Activated T-helper 1 cell treated with anti-CD3 and anti-CD28 coated beads, Interleukin-2, amount 50 U/mL, for 16 hours (primary cell): Measurements from ENCODE around the gene SLC30A3.

ENCODE experiments used
- DNase-seq, 2 donors: peaks; one replicate each; pipeline ENCODE4 v3.0.0-alpha.2; 2020; ENCODE audit warnings: low read depth in 1 of 2, low spot score in 1 of 2

Gene SLC30A3

GRCh38 chr2:27236136-27236535, 26.7 kb downstream of the SLC30A3 start:
- DNase-seq = no peak

- DNase-seq = no peak
Measured at GRCh38 chr2:27233341-27233740, 29.5 kb downstream of the SLC30A3 start.

- DNase-seq = no peak
Measured at GRCh38 chr2:27231921-27232320, 30.9 kb downstream of the SLC30A3 start.

- DNase-seq = no peak
Measured at GRCh38 chr2:27227501-27227900, 35.3 kb downstream of the SLC30A3 start.

GRCh38 chr2:27225526-27225925, 37.3 kb downstream of the SLC30A3 start:
- no peak for DNase-seq

GRCh38 chr2:27223416-27223815, 39.4 kb downstream of the SLC30A3 start:
- DNase-seq = no peak

GRCh38 chr2:27222407-27222806, 40.4 kb downstream of the SLC30A3 start:
- no peak for DNase-seq

- DNase-seq = no peak
Measured at GRCh38 chr2:27221166-27221565, 41.7 kb downstream of the SLC30A3 start.

GRCh38 chr2:27220091-27220490, 42.8 kb downstream of the SLC30A3 start:
- DNase-seq = no peak

- no peak for DNase-seq
Measured at GRCh38 chr2:27219091-27219490, 43.8 kb downstream of the SLC30A3 start.

GRCh38 chr2:27218614-27219013, 44.2 kb downstream of the SLC30A3 start:
- no peak for DNase-seq

- DNase-seq = peak; percentile 72 to 82
Measured at GRCh38 chr2:27217173-27218121, 45.4 kb downstream of the SLC30A3 start, which contains the start of gene CAD. Gene CAD (plus strand): TSS chr2:27217369. CDS start chr2:27217552, 183 bp downstream.

GRCh38 chr2:27216416-27217137, 46.3 kb downstream of the SLC30A3 start:
- no peak for DNase-seq

GRCh38 chr2:27214941-27215340, 47.9 kb downstream of the SLC30A3 start:
- DNase-seq = no peak

GRCh38 chr2:27212626-27213471, 50.0 kb downstream of the SLC30A3 start:
- DNase-seq = peak in 1 of 2 donors; percentile 25

GRCh38 chr2:27211943-27212625, 50.8 kb downstream of the SLC30A3 start, which contains the start of the genes ATRAID and SLC5A6:
Gene ATRAID (plus strand): TSS chr2:27212041. CDS start chr2:27212369, 328 bp downstream.
Gene SLC5A6 (minus strand): TSS chr2:27212268. CDS start chr2:27207650, 4,618 bp downstream.
- DNase-seq = peak; percentile 79 to 83

- DNase-seq = no peak
Measured at GRCh38 chr2:27211241-27211942, 51.5 kb downstream of the SLC30A3 start.

- no peak for DNase-seq
Measured at GRCh38 chr2:27209621-27210401, 53.0 kb downstream of the SLC30A3 start.

- DNase-seq = no peak
Measured at GRCh38 chr2:27208486-27209050, 54.3 kb downstream of the SLC30A3 start.
